ENCODE measurements around the gene ADAM22. TPM values are rescaled to one million over a fixed set of nuclear protein-coding genes. Genes with fewer than 3 reads are reported as not detected.

The ADAM22 gene
- total and polyA plus RNA-seq, 2 donors: 0.96 to 4.3 TPM

GRCh38 chr7:88116235-88116795 is 182.3 kb downstream of the ADAM22 start:
- no peak for DNase-seq (ENCODE audit: low read depth in 6 of 9, low spot score in 9 of 9)
- WGBS: 92% methylated on average over 1 of the region's 1 CpG
- Histone ChIP-seq H3K9me3 (ENCODE audit: control insufficient read depth in 2 of 2, insufficient read depth in 1 of 2, low read length in 1 of 2) (no peaks in the 10 kb centered on the region), H3K27ac (ENCODE audit: low read depth in 1 of 2, low read length in 1 of 2) (no peak overlapping the region), H3K4me1 (ENCODE audit: control insufficient read depth in 2 of 2, insufficient read depth in 2 of 2, low read length in 2 of 2) (no peaks in the 10 kb centered on the region), H3K27me3 (ENCODE audit: control insufficient read depth in 2 of 2, insufficient read depth in 1 of 2, low read length in 1 of 2) (no peaks in the 10 kb centered on the region), H3K4me3 (ENCODE audit: low read length in 2 of 2) (no peak overlapping the region), H3K36me3 (ENCODE audit: control insufficient read depth in 2 of 2, insufficient read depth in 2 of 2, low read length in 1 of 2) (no peaks in the 10 kb centered on the region)

- Histone ChIP-seq H3K9me3 (ENCODE audit: control insufficient read depth in 2 of 2, insufficient read depth in 1 of 2, low read length in 1 of 2) (no peaks in the 10 kb centered on the region), H3K36me3 (ENCODE audit: control insufficient read depth in 2 of 2, insufficient read depth in 2 of 2, low read length in 1 of 2) (no peaks in the 10 kb centered on the region), H3K27ac (ENCODE audit: low read depth in 1 of 2, low read length in 1 of 2) (no peak overlapping the region), H3K4me3 (ENCODE audit: low read length in 2 of 2) (no peak overlapping the region), H3K27me3 (ENCODE audit: control insufficient read depth in 2 of 2, insufficient read depth in 1 of 2, low read length in 1 of 2) (no peaks in the 10 kb centered on the region), H3K4me1 (ENCODE audit: control insufficient read depth in 2 of 2, insufficient read depth in 2 of 2, low read length in 2 of 2) (no peaks in the 10 kb centered on the region)
- DNase-seq (ENCODE audit: low read depth in 6 of 9, low spot score in 9 of 9): no peak
- WGBS: 94% methylated on average over 2 of the region's 2 CpGs
Measured at GRCh38 chr7:88117325-88117724, 183.3 kb downstream of the ADAM22 start.

GRCh38 chr7:88121335-88121734 is 187.3 kb downstream of the ADAM22 start:
- H3K27me3 ChIP-seq (ENCODE audit: control insufficient read depth in 2 of 2, insufficient read depth in 1 of 2, low read length in 1 of 2): no peaks in the 10 kb centered on the region
- H3K4me3 ChIP-seq (ENCODE audit: low read length in 2 of 2): no peak overlapping the region
- no peak overlapping the region for H3K27ac ChIP-seq (ENCODE audit: low read depth in 1 of 2, low read length in 1 of 2)
- 95% methylated on average over 2 of the region's 2 CpGs for WGBS
- no peak for DNase-seq (ENCODE audit: low read depth in 6 of 9, low spot score in 9 of 9)
- no peaks in the 10 kb centered on the region for H3K36me3 ChIP-seq (ENCODE audit: control insufficient read depth in 2 of 2, insufficient read depth in 2 of 2, low read length in 1 of 2)
- no peaks in the 10 kb centered on the region for H3K4me1 ChIP-seq (ENCODE audit: control insufficient read depth in 2 of 2, insufficient read depth in 2 of 2, low read length in 2 of 2)
- no peaks in the 10 kb centered on the region for H3K9me3 ChIP-seq (ENCODE audit: control insufficient read depth in 2 of 2, insufficient read depth in 1 of 2, low read length in 1 of 2)

GRCh38 chr7:88127637-88128290 is 193.7 kb downstream of the ADAM22 start:
- Histone ChIP-seq H3K9me3 (ENCODE audit: control insufficient read depth in 2 of 2, insufficient read depth in 1 of 2, low read length in 1 of 2) (no peaks in the 10 kb centered on the region), H3K27me3 (ENCODE audit: control insufficient read depth in 2 of 2, insufficient read depth in 1 of 2, low read length in 1 of 2) (no peaks in the 10 kb centered on the region), H3K36me3 (ENCODE audit: control insufficient read depth in 2 of 2, insufficient read depth in 2 of 2, low read length in 1 of 2) (no peaks in the 10 kb centered on the region), H3K4me3 (ENCODE audit: low read length in 2 of 2) (no peak overlapping the region), H3K4me1 (ENCODE audit: control insufficient read depth in 2 of 2, insufficient read depth in 2 of 2, low read length in 2 of 2) (no peaks in the 10 kb centered on the region), H3K27ac (ENCODE audit: low read depth in 1 of 2, low read length in 1 of 2) (no peak overlapping the region)
- no peak for DNase-seq (ENCODE audit: low read depth in 6 of 9, low spot score in 9 of 9)
- 92% methylated on average over 7 of the region's 7 CpGs for WGBS

- H3K36me3 ChIP-seq (ENCODE audit: control insufficient read depth in 2 of 2, insufficient read depth in 2 of 2, low read length in 1 of 2): no peaks in the 10 kb centered on the region
- no peaks in the 10 kb centered on the region for H3K4me1 ChIP-seq (ENCODE audit: control insufficient read depth in 2 of 2, insufficient read depth in 2 of 2, low read length in 2 of 2)
- no peaks in the 10 kb centered on the region for H3K9me3 ChIP-seq (ENCODE audit: control insufficient read depth in 2 of 2, insufficient read depth in 1 of 2, low read length in 1 of 2)
- 78% methylated on average over 4 of the region's 4 CpGs for WGBS
- DNase-seq (ENCODE audit: low read depth in 6 of 9, low spot score in 9 of 9): no peak
- H3K4me3 ChIP-seq (ENCODE audit: low read length in 2 of 2): no peak overlapping the region
- no peak overlapping the region for H3K27ac ChIP-seq (ENCODE audit: low read depth in 1 of 2, low read length in 1 of 2)
- no peaks in the 10 kb centered on the region for H3K27me3 ChIP-seq (ENCODE audit: control insufficient read depth in 2 of 2, insufficient read depth in 1 of 2, low read length in 1 of 2)
Measured at GRCh38 chr7:88132725-88133124, 198.7 kb downstream of the ADAM22 start.

- Histone ChIP-seq H3K27ac (ENCODE audit: low read depth in 1 of 2, low read length in 1 of 2) (no peak overlapping the region), H3K4me3 (ENCODE audit: low read length in 2 of 2) (no peak overlapping the region), H3K4me1 (ENCODE audit: control insufficient read depth in 2 of 2, insufficient read depth in 2 of 2, low read length in 2 of 2) (no peaks in the 10 kb centered on the region), H3K27me3 (ENCODE audit: control insufficient read depth in 2 of 2, insufficient read depth in 1 of 2, low read length in 1 of 2) (no peaks in the 10 kb centered on the region), H3K9me3 (ENCODE audit: control insufficient read depth in 2 of 2, insufficient read depth in 1 of 2, low read length in 1 of 2) (no peaks in the 10 kb centered on the region), H3K36me3 (ENCODE audit: control insufficient read depth in 2 of 2, insufficient read depth in 2 of 2, low read length in 1 of 2) (no peaks in the 10 kb centered on the region)
- 35% methylated on average over 2 of the region's 2 CpGs for WGBS
- no peak for DNase-seq (ENCODE audit: low read depth in 6 of 9, low spot score in 9 of 9)
Measured at GRCh38 chr7:88140947-88141346, 206.9 kb downstream of the ADAM22 start.

- Histone ChIP-seq H3K4me1 (ENCODE audit: control insufficient read depth in 2 of 2, insufficient read depth in 2 of 2, low read length in 2 of 2) (no peaks in the 10 kb centered on the region), H3K36me3 (ENCODE audit: control insufficient read depth in 2 of 2, insufficient read depth in 2 of 2, low read length in 1 of 2) (no peaks in the 10 kb centered on the region), H3K27me3 (ENCODE audit: control insufficient read depth in 2 of 2, insufficient read depth in 1 of 2, low read length in 1 of 2) (no peaks in the 10 kb centered on the region), H3K9me3 (ENCODE audit: control insufficient read depth in 2 of 2, insufficient read depth in 1 of 2, low read length in 1 of 2) (no peaks in the 10 kb centered on the region), H3K27ac (ENCODE audit: low read depth in 1 of 2, low read length in 1 of 2) (no peak overlapping the region), H3K4me3 (ENCODE audit: low read length in 2 of 2) (no peak overlapping the region)
- 99% methylated on average over 2 of the region's 2 CpGs for WGBS
- DNase-seq (ENCODE audit: low read depth in 6 of 9, low spot score in 9 of 9): no peak
Measured at GRCh38 chr7:88141479-88141878, 207.4 kb downstream of the ADAM22 start.

- no peaks in the 10 kb centered on the region for H3K36me3 ChIP-seq (ENCODE audit: control insufficient read depth in 2 of 2, insufficient read depth in 2 of 2, low read length in 1 of 2)
- no peak overlapping the region for H3K27ac ChIP-seq (ENCODE audit: low read depth in 1 of 2, low read length in 1 of 2)
- H3K4me1 ChIP-seq (ENCODE audit: control insufficient read depth in 2 of 2, insufficient read depth in 2 of 2, low read length in 2 of 2): no peaks in the 10 kb centered on the region
- no peaks in the 10 kb centered on the region for H3K9me3 ChIP-seq (ENCODE audit: control insufficient read depth in 2 of 2, insufficient read depth in 1 of 2, low read length in 1 of 2)
- no peak overlapping the region for H3K4me3 ChIP-seq (ENCODE audit: low read length in 2 of 2)
- no peak for DNase-seq (ENCODE audit: low read depth in 6 of 9, low spot score in 9 of 9)
- WGBS: 97% methylated on average over 1 of the region's 1 CpG
- no peaks in the 10 kb centered on the region for H3K27me3 ChIP-seq (ENCODE audit: control insufficient read depth in 2 of 2, insufficient read depth in 1 of 2, low read length in 1 of 2)
Measured at GRCh38 chr7:88141953-88142352, 207.9 kb downstream of the ADAM22 start.

- Histone ChIP-seq H3K27ac (ENCODE audit: low read depth in 1 of 2, low read length in 1 of 2) (no peak overlapping the region), H3K4me1 (ENCODE audit: control insufficient read depth in 2 of 2, insufficient read depth in 2 of 2, low read length in 2 of 2) (no peaks in the 10 kb centered on the region), H3K4me3 (ENCODE audit: low read length in 2 of 2) (no peak overlapping the region), H3K27me3 (ENCODE audit: control insufficient read depth in 2 of 2, insufficient read depth in 1 of 2, low read length in 1 of 2) (no peaks in the 10 kb centered on the region), H3K9me3 (ENCODE audit: control insufficient read depth in 2 of 2, insufficient read depth in 1 of 2, low read length in 1 of 2) (no peaks in the 10 kb centered on the region), H3K36me3 (ENCODE audit: control insufficient read depth in 2 of 2, insufficient read depth in 2 of 2, low read length in 1 of 2) (no peaks in the 10 kb centered on the region)
- DNase-seq (ENCODE audit: low read depth in 6 of 9, low spot score in 9 of 9): no peak
- 87% methylated on average over 2 of the region's 2 CpGs for WGBS
Measured at GRCh38 chr7:88146616-88147015, 212.6 kb downstream of the ADAM22 start.

Data from thymus (tissue), 11 donors.